ENCODE data around the gene CFAP74.

DNA sequence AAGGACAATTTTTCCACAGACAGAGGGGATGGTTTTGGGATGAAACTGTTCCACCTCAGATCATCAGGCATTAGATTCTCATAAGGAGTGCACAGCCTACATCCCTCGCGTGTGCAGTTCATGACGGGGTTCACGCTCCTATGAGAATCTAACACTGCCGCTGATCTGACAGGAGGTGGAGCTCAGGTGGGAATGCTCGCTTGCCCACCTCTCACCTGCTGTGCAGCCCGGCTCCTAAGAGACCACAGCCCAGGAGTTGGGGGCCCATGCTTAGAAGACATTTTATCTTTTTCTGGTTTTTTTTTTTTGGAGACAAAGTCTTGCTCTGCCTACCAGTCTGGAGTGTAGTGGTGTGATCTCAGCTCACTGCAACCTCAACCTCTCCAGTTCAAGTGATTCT lies 128.7 kb downstream of the CFAP74 start:
- TF ChIP-seq, protein P1, sequence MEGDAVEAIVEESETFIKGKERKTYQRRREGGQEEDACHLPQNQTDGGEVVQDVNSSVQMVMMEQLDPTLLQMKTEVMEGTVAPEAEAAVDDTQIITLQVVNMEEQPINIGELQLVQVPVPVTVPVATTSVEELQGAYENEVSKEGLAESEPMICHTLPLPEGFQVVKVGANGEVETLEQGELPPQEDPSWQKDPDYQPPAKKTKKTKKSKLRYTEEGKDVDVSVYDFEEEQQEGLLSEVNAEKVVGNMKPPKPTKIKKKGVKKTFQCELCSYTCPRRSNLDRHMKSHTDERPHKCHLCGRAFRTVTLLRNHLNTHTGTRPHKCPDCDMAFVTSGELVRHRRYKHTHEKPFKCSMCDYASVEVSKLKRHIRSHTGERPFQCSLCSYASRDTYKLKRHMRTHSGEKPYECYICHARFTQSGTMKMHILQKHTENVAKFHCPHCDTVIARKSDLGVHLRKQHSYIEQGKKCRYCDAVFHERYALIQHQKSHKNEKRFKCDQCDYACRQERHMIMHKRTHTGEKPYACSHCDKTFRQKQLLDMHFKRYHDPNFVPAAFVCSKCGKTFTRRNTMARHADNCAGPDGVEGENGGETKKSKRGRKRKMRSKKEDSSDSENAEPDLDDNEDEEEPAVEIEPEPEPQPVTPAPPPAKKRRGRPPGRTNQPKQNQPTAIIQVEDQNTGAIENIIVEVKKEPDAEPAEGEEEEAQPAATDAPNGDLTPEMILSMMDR (IDR thresholded peaks at IDR 0.05): no peak
- no peak for TF ChIP-seq POLR2A (IDR thresholded peaks at IDR 0.05)
